ENCODE measurements around the gene SLC22A8. TPM values are rescaled to one million over a fixed set of nuclear protein-coding genes. Genes with fewer than 3 reads are reported as not detected.

SLC22A8 gene
- total RNA-seq, 2 donors from 2014 or later = not detected

GRCh38 chr11:63010934-63011439 lies 4.7 kb downstream of the SLC22A8 start:
- Mint-ChIP-seq H3K27ac (no peak overlapping the region), H3K4me1 (no peaks in the 10 kb centered on the region), H3K4me3 (no peak overlapping the region), H3K9me3 (no peaks in the 10 kb centered on the region), H3K36me3 (ENCODE audit: low read depth) (no peaks in the 10 kb centered on the region), H3K27me3 (peaks cover 5% of the 10 kb centered on the region)
- ATAC-seq (replicated peaks) = no peak

- no peak overlapping the region for H3K27ac Mint-ChIP-seq
- ATAC-seq (replicated peaks) = no peak
- H3K4me1 Mint-ChIP-seq = no peaks in the 10 kb centered on the region
- no peak overlapping the region for H3K4me3 Mint-ChIP-seq
- no peaks in the 10 kb centered on the region for H3K36me3 Mint-ChIP-seq (ENCODE audit: low read depth)
- H3K9me3 Mint-ChIP-seq = no peaks in the 10 kb centered on the region
- no peaks in the 10 kb centered on the region for H3K27me3 Mint-ChIP-seq
Measured at GRCh38 chr11:63007920-63008319, 7.7 kb downstream of the SLC22A8 start.

- H3K9me3 Mint-ChIP-seq = no peaks in the 10 kb centered on the region
- no peaks in the 10 kb centered on the region for H3K4me1 Mint-ChIP-seq
- no peak overlapping the region for H3K4me3 Mint-ChIP-seq
- no peaks in the 10 kb centered on the region for H3K36me3 Mint-ChIP-seq (ENCODE audit: low read depth)
- H3K27me3 Mint-ChIP-seq = peaks cover 11% of the 10 kb centered on the region
- no peak overlapping the region for H3K27ac Mint-ChIP-seq
- ATAC-seq (replicated peaks) = no peak
Measured at GRCh38 chr11:63001456-63001855, 14.2 kb downstream of the SLC22A8 start.

GRCh38 chr11:62999649-63000048 lies 16.0 kb downstream of the SLC22A8 start:
- Mint-ChIP-seq H3K27me3 (peaks cover 16% of the 10 kb centered on the region), H3K4me3 (no peak overlapping the region), H3K4me1 (no peaks in the 10 kb centered on the region), H3K36me3 (ENCODE audit: low read depth) (no peaks in the 10 kb centered on the region), H3K9me3 (no peaks in the 10 kb centered on the region), H3K27ac (no peak overlapping the region)
- ATAC-seq (replicated peaks) = no peak

- Mint-ChIP-seq H3K36me3 (ENCODE audit: low read depth) (no peaks in the 10 kb centered on the region), H3K27me3 (peaks cover 17% of the 10 kb centered on the region), H3K9me3 (no peaks in the 10 kb centered on the region), H3K27ac (no peak overlapping the region), H3K4me1 (no peaks in the 10 kb centered on the region), H3K4me3 (no peak overlapping the region)
- no peak for ATAC-seq (replicated peaks)
Measured at GRCh38 chr11:62999156-62999555, 16.5 kb downstream of the SLC22A8 start.

- no peak for ATAC-seq (replicated peaks)
- Mint-ChIP-seq H3K4me1 (no peaks in the 10 kb centered on the region), H3K9me3 (no peaks in the 10 kb centered on the region), H3K27me3 (peaks cover 26% of the 10 kb centered on the region), H3K27ac (no peak overlapping the region), H3K36me3 (ENCODE audit: low read depth) (no peaks in the 10 kb centered on the region), H3K4me3 (no peak overlapping the region)
Measured at GRCh38 chr11:62996271-62996670, 19.4 kb downstream of the SLC22A8 start.

GRCh38 chr11:62994775-62995174 lies 20.9 kb downstream of the SLC22A8 start:
- Mint-ChIP-seq H3K36me3 (ENCODE audit: low read depth) (no peaks in the 10 kb centered on the region), H3K4me1 (no peaks in the 10 kb centered on the region), H3K9me3 (no peaks in the 10 kb centered on the region), H3K4me3 (no peak overlapping the region), H3K27ac (no peak overlapping the region), H3K27me3 (peaks cover 30% of the 10 kb centered on the region)
- no peak for ATAC-seq (replicated peaks)

- no peak overlapping the region for H3K4me3 Mint-ChIP-seq
- H3K4me1 Mint-ChIP-seq = no peaks in the 10 kb centered on the region
- no peaks in the 10 kb centered on the region for H3K36me3 Mint-ChIP-seq (ENCODE audit: low read depth)
- peaks cover 18% of the 10 kb centered on the region for H3K27me3 Mint-ChIP-seq
- H3K9me3 Mint-ChIP-seq = no peaks in the 10 kb centered on the region
- no peak for ATAC-seq (replicated peaks)
- no peak overlapping the region for H3K27ac Mint-ChIP-seq
Measured at GRCh38 chr11:62988276-62988675, 27.4 kb downstream of the SLC22A8 start.

- H3K4me3 Mint-ChIP-seq = no peak overlapping the region
- peaks cover 13% of the 10 kb centered on the region for H3K27me3 Mint-ChIP-seq
- ATAC-seq (replicated peaks) = no peak
- no peaks in the 10 kb centered on the region for H3K9me3 Mint-ChIP-seq
- H3K27ac Mint-ChIP-seq = no peak overlapping the region
- H3K36me3 Mint-ChIP-seq (ENCODE audit: low read depth) = no peaks in the 10 kb centered on the region
- H3K4me1 Mint-ChIP-seq = no peaks in the 10 kb centered on the region
Measured at GRCh38 chr11:62985041-62985750, 30.4 kb downstream of the SLC22A8 start.

GRCh38 chr11:62984451-62984991 lies 31.1 kb downstream of the SLC22A8 start, which contains the start of gene SLC22A6:
Gene SLC22A6, minus strand, starts transcription at chr11:62984967. Its CDS starts 277 bp downstream, at chr11:62984690.
- no peaks in the 10 kb centered on the region for H3K4me1 Mint-ChIP-seq
- ATAC-seq (replicated peaks) = no peak
- no peaks in the 10 kb centered on the region for H3K36me3 Mint-ChIP-seq (ENCODE audit: low read depth)
- no peak within 1 kb of the TSS for H3K4me3 Mint-ChIP-seq
- peaks cover 11% of the 10 kb centered on the region for H3K27me3 Mint-ChIP-seq
- no peak within 1 kb of the TSS for H3K27ac Mint-ChIP-seq
- H3K9me3 Mint-ChIP-seq = no peaks in the 10 kb centered on the region

GRCh38 chr11:62983536-62984199 lies 32.0 kb downstream of the SLC22A8 start:
- no peaks in the 10 kb centered on the region for H3K9me3 Mint-ChIP-seq
- no peak overlapping the region for H3K27ac Mint-ChIP-seq
- no peaks in the 10 kb centered on the region for H3K4me1 Mint-ChIP-seq
- no peak overlapping the region for H3K4me3 Mint-ChIP-seq
- H3K27me3 Mint-ChIP-seq = peaks cover 14% of the 10 kb centered on the region
- no peak for ATAC-seq (replicated peaks)
- H3K36me3 Mint-ChIP-seq (ENCODE audit: low read depth) = no peaks in the 10 kb centered on the region

- Mint-ChIP-seq H3K36me3 (ENCODE audit: low read depth) (no peaks in the 10 kb centered on the region), H3K4me3 (no peak overlapping the region), H3K27me3 (peaks cover 9% of the 10 kb centered on the region), H3K4me1 (no peaks in the 10 kb centered on the region), H3K9me3 (no peaks in the 10 kb centered on the region), H3K27ac (no peak overlapping the region)
- ATAC-seq (replicated peaks) = no peak
Measured at GRCh38 chr11:62981743-62982142, 33.9 kb downstream of the SLC22A8 start.

- Mint-ChIP-seq H3K27me3 (peaks cover 9% of the 10 kb centered on the region), H3K36me3 (ENCODE audit: low read depth) (no peaks in the 10 kb centered on the region), H3K4me1 (no peaks in the 10 kb centered on the region), H3K4me3 (no peak overlapping the region), H3K9me3 (no peaks in the 10 kb centered on the region), H3K27ac (no peak overlapping the region)
- no peak for ATAC-seq (replicated peaks)
Measured at GRCh38 chr11:62980133-62980760, 35.4 kb downstream of the SLC22A8 start.

- H3K36me3 Mint-ChIP-seq (ENCODE audit: low read depth) = no peaks in the 10 kb centered on the region
- H3K27me3 Mint-ChIP-seq = peaks cover 17% of the 10 kb centered on the region
- no peak for ATAC-seq (replicated peaks)
- H3K4me3 Mint-ChIP-seq = no peak overlapping the region
- H3K4me1 Mint-ChIP-seq = no peaks in the 10 kb centered on the region
- no peaks in the 10 kb centered on the region for H3K9me3 Mint-ChIP-seq
- H3K27ac Mint-ChIP-seq = no peak overlapping the region
Measured at GRCh38 chr11:62976109-62976508, 39.5 kb downstream of the SLC22A8 start.

Measured in activated T-helper 17 cell treated with anti-CD3 and anti-CD28 coated beads, Interleukin-2, amount 50 U/mL, for 72 hours (primary cell).